Measurements from ENCODE around the gene SEMA4A. TPM values are rescaled to one million over a fixed set of nuclear protein-coding genes. Genes with fewer than 3 reads are reported as not detected.
A peak's percentile ranks its signal among the peaks of the same experiment; 100 is the strongest.

SEMA4A gene
- total and polyA plus RNA-seq, 9 of the 15 experiments (the other 6 are each of a cell fraction or from before 2014, with no cell fraction given): 0.04 to 1.7 (median 0.45) TPM

DNA sequence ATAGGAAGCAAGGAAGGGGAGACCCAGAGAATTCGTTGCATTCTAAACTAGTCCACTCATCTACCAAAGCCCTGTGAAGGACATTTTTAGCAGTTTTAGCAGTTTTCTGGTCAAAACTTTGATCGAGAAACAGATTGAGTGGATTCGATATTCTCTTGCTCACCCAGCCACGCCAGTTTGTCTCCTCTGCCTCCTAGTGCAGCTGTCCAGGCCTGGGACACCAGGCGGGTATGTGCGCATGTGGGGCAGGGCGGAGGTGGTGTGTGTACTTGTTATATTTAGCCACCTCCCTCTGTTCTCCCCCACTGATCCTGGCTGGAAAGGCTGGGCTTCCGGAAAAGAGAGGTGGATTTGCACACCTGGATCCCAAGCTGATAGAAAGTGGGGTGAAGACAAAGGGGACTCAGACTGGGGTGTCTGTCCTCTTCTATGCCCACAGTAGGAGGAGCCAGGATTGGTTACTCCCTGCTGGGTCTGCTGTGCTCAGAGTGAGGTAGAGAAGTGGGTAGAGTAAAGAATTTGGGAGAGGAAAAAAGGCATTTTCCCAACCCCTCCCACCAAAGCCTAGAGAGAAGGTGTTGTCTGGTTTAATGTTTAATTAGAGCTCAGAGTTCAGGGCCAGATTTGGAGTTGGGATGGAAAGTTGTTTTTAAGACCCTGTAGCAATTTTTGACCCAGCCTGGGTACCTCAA, 35.1 kb upstream of the SEMA4A start:
- Histone ChIP-seq H3K9ac (ENCODE audit: insufficient read depth in 1 of 2, low read depth in 2 of 2, low read length in 2 of 2) (peak overlapping the region; percentile 81 to 83; a peak in 3 of 4 replicates), H2AFZ (ENCODE audit: low read depth, low read length) (no peak overlapping the region), H3K79me2 (ENCODE audit: control insufficient read depth, insufficient read depth, low read length) (peaks cover 87% of the 10 kb centered on the region), H3K36me3 (ENCODE audit: control insufficient read depth, insufficient read depth, low read length) (peaks cover 25% of the 10 kb centered on the region; the same call in 2 of the 3 replicates), H3K4me1 (replicated peaks in 1 of 2; ENCODE audit: control insufficient read depth in 2 of 2, insufficient read depth in 2 of 2, low read length in 2 of 2) (peaks cover 56 to 75% of the 10 kb centered on the region in 2 experiments), H3K9me3 (replicated peaks; ENCODE audit: control insufficient read depth, insufficient read depth, low read depth, low read length) (no peaks in the 10 kb centered on the region), H4K20me1 (replicated peaks; ENCODE audit: control insufficient read depth, insufficient read depth, low read length) (peaks cover 27% of the 10 kb centered on the region), H3K9me1 (ENCODE audit: control insufficient read depth, insufficient read depth, low read length) (no peaks in the 10 kb centered on the region), H3K27ac (ENCODE audit: extremely low read depth, low read depth, low read length) (peak overlapping the region; percentile 22), H3K4me3 (peak overlapping the region; percentile 24), H3K4me2 (ENCODE audit: insufficient read depth, low read length) (peak overlapping the region; percentile 67), H3K27me3 (ENCODE audit: control insufficient read depth in 2 of 2, insufficient read depth in 2 of 2, low read length in 2 of 2) (no peaks in the 10 kb centered on the region)
- BruUV-seq (replicated peaks): TSS peak; percentile 16
- in situ Hi-C loops (cut with MboI) (no loop called here), intact Hi-C loops (cut with micrococcal nuclease) (no loop called here)
- DNase-seq (ENCODE audit: extremely low read depth in 1 of 4, low spot score in 3 of 4) (no peak), ATAC-seq (no peak), FAIRE-seq (peak; percentile 19)
- ChIA-PET CTCF (ENCODE audit: low intra/inter-chr PET ratio) (no interaction called here), POLR2A (interaction anchor here (0.6 to 8.5 kb wide), 9 partner anchors 9 to 559 kb away, joined by 3 to 164 read pairs (median 3); partner anchors contain the start of genes MEX3A, NES and PMF1)
- 45% methylated on average over 7 of the region's 8 CpGs for WGBS (ENCODE audit: insufficient coverage, low coverage, missing lambda C conversion rate)
- no peak for TF ChIP-seq TARDBP (IDR thresholded peaks at IDR 0.05)
- peak; percentile 66 for TF ChIP-seq HMBOX1 (IDR thresholded peaks at IDR 0.05)
- TF ChIP-seq MECOM (CRISPR knock-in tag; IDR thresholded peaks at IDR 0.05): no peak
- peak; percentile 25; the same call in 1 of the 2 replicates for TF ChIP-seq ZNF592 (IDR thresholded peaks at IDR 0.05)
- TF ChIP-seq TCF3 (CRISPR knock-in tag; IDR thresholded peaks at IDR 0.05): peak; percentile 7; the same call in 1 of the 2 replicates
- no peak for TF ChIP-seq FIP1L1 (IDR thresholded peaks at IDR 0.05; ENCODE audit: low read depth, low read length, poor library complexity, severe bottlenecking)
- TF ChIP-seq, protein P1, sequence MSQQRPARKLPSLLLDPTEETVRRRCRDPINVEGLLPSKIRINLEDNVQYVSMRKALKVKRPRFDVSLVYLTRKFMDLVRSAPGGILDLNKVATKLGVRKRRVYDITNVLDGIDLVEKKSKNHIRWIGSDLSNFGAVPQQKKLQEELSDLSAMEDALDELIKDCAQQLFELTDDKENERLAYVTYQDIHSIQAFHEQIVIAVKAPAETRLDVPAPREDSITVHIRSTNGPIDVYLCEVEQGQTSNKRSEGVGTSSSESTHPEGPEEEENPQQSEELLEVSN (IDR thresholded peaks at IDR 0.05; ENCODE audit: borderline replicate concordance in 1 of 2, extremely low read depth in 1 of 2, insufficient read depth in 1 of 2, insufficient read length in 1 of 2, low read depth in 1 of 2, low read length in 1 of 2, poor library complexity in 1 of 2, severe bottlenecking in 1 of 2): no peak
- no peak for TF ChIP-seq RBM22 (IDR thresholded peaks at IDR 0.05; ENCODE audit: low read depth, low read length, poor library complexity, severe bottlenecking)
- peak in 1 of 2 experiments; percentile 34; a peak in 1 of 4 replicates for TF ChIP-seq NRF1 (conservative IDR thresholded peaks at IDR 0.05 in 1 of 2, IDR thresholded peaks at IDR 0.05 in 1 of 2)
- TF ChIP-seq GATAD2A (IDR thresholded peaks at IDR 0.05): 0 out of 2 replicates have a peak, but pooled peaks have one; percentile 27
- TF ChIP-seq TFAP4 (CRISPR knock-in tag; IDR thresholded peaks at IDR 0.05; ENCODE audit: borderline replicate concordance): no peak
- no peak for TF ChIP-seq CBX3 (IDR thresholded peaks at IDR 0.05; ENCODE audit: borderline replicate concordance in 1 of 2, low read length in 2 of 2)
- no peak for TF ChIP-seq SLC30A9 (CRISPR knock-in tag; IDR thresholded peaks at IDR 0.05)
